ENCODE measurements around the gene PRPF40A. TPM values are rescaled to one million over a fixed set of nuclear protein-coding genes. Genes with fewer than 3 reads are reported as not detected.
A peak's percentile ranks its signal among the peaks of the same experiment; 100 is the strongest.

Gene PRPF40A
- total and polyA plus RNA-seq, 2 of the 13 experiments (the other 11 are each of a cell fraction or from before 2014, with no cell fraction given): 146 to 207 TPM

GRCh38 chr2:152716805-152717227 is 445 bp downstream of the PRPF40A start (continued):
- peak; percentile 84; the same call in 1 of the 2 replicates for TF ChIP-seq NR0B2 (CRISPR knock-in tag; IDR thresholded peaks at IDR 0.05)
- no peak for TF ChIP-seq KMT2A (CRISPR knock-in tag; IDR thresholded peaks at IDR 0.05)
- peak; percentile 27; the same call in 1 of the 2 replicates for TF ChIP-seq ZFP36L1 (CRISPR knock-in tag; IDR thresholded peaks at IDR 0.05)
- TF ChIP-seq ZNF564 (CRISPR knock-in tag; IDR thresholded peaks at IDR 0.05): 0 out of 2 replicates have a peak, but pooled peaks have one; percentile 9
- TF ChIP-seq ZNF800 (CRISPR knock-in tag; IDR thresholded peaks at IDR 0.05): peak; percentile 40; the same call in 1 of the 2 replicates
- TF ChIP-seq KLF15 (CRISPR knock-in tag; IDR thresholded peaks at IDR 0.05; ENCODE audit: borderline replicate concordance): peak; percentile 26; the same call in 1 of the 2 replicates
- 0 out of 2 replicates have a peak, but pooled peaks have one; percentile 46 for TF ChIP-seq ZNF253 (CRISPR knock-in tag; IDR thresholded peaks at IDR 0.05; ENCODE audit: borderline replicate concordance)
- no peak for TF ChIP-seq ZNF737 (CRISPR knock-in tag; IDR thresholded peaks at IDR 0.05; ENCODE audit: borderline replicate concordance)
- TF ChIP-seq ZNF510 (CRISPR knock-in tag; IDR thresholded peaks at IDR 0.05; ENCODE audit: low read depth): no peak
- TF ChIP-seq AKNA (CRISPR knock-in tag; IDR thresholded peaks at IDR 0.05; ENCODE audit: borderline replicate concordance): no peak
- no peak for TF ChIP-seq TIGD3 (CRISPR knock-in tag; IDR thresholded peaks at IDR 0.05; ENCODE audit: borderline replicate concordance)
- TF ChIP-seq ZNF563 (CRISPR knock-in tag; IDR thresholded peaks at IDR 0.05): no peak
- 0 out of 2 replicates have a peak, but pooled peaks have one; percentile 6 for TF ChIP-seq ZNF101 (CRISPR knock-in tag; IDR thresholded peaks at IDR 0.05; ENCODE audit: borderline replicate concordance, low read depth)
- TF ChIP-seq ARID5B (CRISPR knock-in tag; IDR thresholded peaks at IDR 0.05): 0 out of 2 replicates have a peak, but pooled peaks have one; percentile 5
- no peak for TF ChIP-seq SRF (IDR thresholded peaks at IDR 0.05; ENCODE audit: low read depth, low read length)
- TF ChIP-seq ARID2 (CRISPR knock-in tag; IDR thresholded peaks at IDR 0.05; ENCODE audit: borderline replicate concordance): no peak

Measured in HepG2 (cell line).